RWPE1 (cell line): Measurements from ENCODE around the gene COBL.
"Not testable (repeated sequence)": the region's sequence is repeated elsewhere in the genome, so short reads cannot be mapped to it uniquely, and the experiment has no call there.

Experiments used
- CTCF ChIA-PET: fragments of 350-600 bp; sonication (Branson Sonifier 250); formaldehyde crosslinking; extraction: SDS; loops from one replicate; lab custom pipeline; 2021; lab: Yijun Ruan, JAX
- POLR2A ChIA-PET: fragments of 400-600 bp; formaldehyde crosslinking; extraction: SDS; loops from one replicate; lab custom pipeline; 2020; ENCODE audit warnings: antibody characterized with exemption; ENCODE audit not compliant: low non-redundant PET; lab: Yijun Ruan, JAX
- DNase-seq: peaks from one replicate; pipeline ENCODE4 v3.0.0; 2012; ENCODE audit warnings: low spot score
- H3K27ac ChIP-seq: fragments of 450-650 bp; 2 replicates; pipeline ENCODE4 v1.5.1; 2017
- CTCF ChIP-seq: fragments of 450-650 bp; conservative IDR thresholded peaks from 2 replicates; pipeline ENCODE4 v1.5.1; 2017; ENCODE audit warnings: low read depth, mild to moderate bottlenecking

The COBL gene

GRCh38 chr7:51006483-51007235, 309.9 kb downstream of the COBL start:
- TF ChIP-seq CTCF, result no peak
- no peak for DNase-seq
- H3K27ac ChIP-seq, result no peak overlapping the region
- ChIA-PET CTCF (interaction anchor here (0.6 kb wide), 1 partner anchor 408 kb away, joined by 3 read pairs; no protein-coding TSS in a partner anchor), POLR2A (no interaction called here)

GRCh38 chr7:51005074-51005473, 311.5 kb downstream of the COBL start:
- ChIA-PET CTCF (interaction anchor here (0.6 to 0.7 kb wide), 3 partner anchors 69 to 961 kb away, joined by 3 to 4 read pairs (median 3); no protein-coding TSS in a partner anchor), POLR2A (no interaction called here)
- no peak overlapping the region for H3K27ac ChIP-seq
- no peak for DNase-seq
- no peak for TF ChIP-seq CTCF

GRCh38 chr7:51000956-51001355, 315.7 kb downstream of the COBL start:
- no peak for TF ChIP-seq CTCF
- ChIA-PET CTCF (interaction anchor here (0.6 kb wide), 1 partner anchor 1623 kb away, joined by 3 read pairs; no protein-coding TSS in a partner anchor), POLR2A (no interaction called here)
- no peak overlapping the region for H3K27ac ChIP-seq
- DNase-seq, result no peak

- DNase-seq, result no peak
- H3K27ac ChIP-seq, result no peak overlapping the region
- ChIA-PET CTCF (interaction anchor here (0.7 kb wide), 1 partner anchor 9 kb away, joined by 3 read pairs; no protein-coding TSS in a partner anchor), POLR2A (no interaction called here)
- TF ChIP-seq CTCF, result no peak
These were observed 321.8 kb downstream of the COBL start for GRCh38 chr7:50994753-50995319.

- CTCF ChIA-PET, H3K27ac ChIP-seq, DNase-seq, POLR2A ChIA-PET: not testable (repeated sequence)
These were observed 326.4 kb downstream of the COBL start for GRCh38 chr7:50990214-50990613.

GRCh38 chr7:50988988-50989387, 327.6 kb downstream of the COBL start:
- ChIA-PET POLR2A (no interaction called here), CTCF (interaction anchor here (0.6 kb wide), 1 partner anchor 280 kb away, joined by 8 read pairs; no protein-coding TSS in a partner anchor)
- DNase-seq, result no peak
- H3K27ac ChIP-seq, result no peak overlapping the region
- no peak for TF ChIP-seq CTCF

- CTCF ChIA-PET, result interaction anchor here (0.6 kb wide), 1 partner anchor 951 kb away, joined by 3 read pairs; no protein-coding TSS in a partner anchor
- no peak for TF ChIP-seq CTCF
- POLR2A ChIA-PET, result no interaction called here
- DNase-seq, result no peak
- no peak overlapping the region for H3K27ac ChIP-seq
These were observed 328.1 kb downstream of the COBL start for GRCh38 chr7:50988465-50988864.
